Endothelial cell of umbilical vein (primary cell): Measurements from ENCODE around the gene LTK. TPM values are rescaled to one million over a fixed set of nuclear protein-coding genes. Genes with fewer than 3 reads are reported as not detected.

Source experiments
- BruUV-seq: library from RNA; stranded (reverse); fragments of 400-500 nt; replicated peaks from 2 replicates; lab custom pipeline; 2021; lab: Mats Ljungman, UMichigan
- CTCF ChIA-PET: fragments of 300-600, 350-600 bp; sonication (Branson Sonifier 250); formaldehyde crosslinking; loops from one replicate; lab custom pipeline; 2021; ENCODE audit warnings: antibody characterized with exemption, inconsistent platforms; lab: Charles Lee
- POLR2A ChIA-PET: fragments of 300-600, 350-600 bp; sonication (Branson Sonifier 250); formaldehyde crosslinking; loops from one replicate; lab custom pipeline; 2021; ENCODE audit warnings: antibody characterized with exemption, inconsistent platforms; lab: Charles Lee
- DNase-seq: peaks from one replicate; pipeline ENCODE4 v3.0.0-alpha.2; 2011; ENCODE audit warnings: low read depth, low spot score
- FAIRE-seq: peaks from 2 replicates; lab custom pipeline; 2011; peaks lifted over from hg19 to GRCh38; lab: Jason Lieb, UNC
- H2AFZ ChIP-seq: 2 replicates; pipeline ENCODE4 v1.6.0; 2012; ENCODE audit warnings: low read depth, low read length, control low read depth, inconsistent platforms
- H3K27ac ChIP-seq: 2 replicates; pipeline ENCODE4 v1.5.1; 2011; ENCODE audit warnings: low read depth, mild to moderate bottlenecking, control low read depth, low read length, moderate library complexity; ENCODE audit not compliant: insufficient read depth
- H3K27me3 ChIP-seq, 2 experiments: 2 replicates each; pipeline versions ENCODE4 v1.6.0 to v1.6.1; 2011; ENCODE audit warnings: low read length in 2 of 2, mixed read lengths in 1 of 2; ENCODE audit not compliant: control insufficient read depth in 2 of 2, insufficient read depth in 2 of 2
- H3K36me3 ChIP-seq, 2 experiments: 2 replicates in 1 of 2; 3 replicates in 1 of 2; pipeline ENCODE4 v1.5.1; 2011; ENCODE audit warnings: low read length in 2 of 2, mild to moderate bottlenecking in 1 of 2, moderate library complexity in 1 of 2; ENCODE audit not compliant: control insufficient read depth in 2 of 2, insufficient read depth in 2 of 2; ENCODE audit errors: extremely low read depth in 1 of 2
- H3K4me1 ChIP-seq: 3 replicates; pipeline ENCODE4 v1.5.1; 2011; ENCODE audit warnings: mild to moderate bottlenecking, low read length; ENCODE audit not compliant: control insufficient read depth, insufficient read depth; ENCODE audit errors: extremely low read depth
- H3K4me2 ChIP-seq: 2 replicates; pipeline ENCODE4 v1.6.1; 2011; ENCODE audit warnings: low read length, control low read depth, mixed read lengths; ENCODE audit not compliant: insufficient read depth
- H3K4me3 ChIP-seq, 3 experiments: fragments of 200-600 bp in 1 of 3; sonication (generic), shearing (Covaris generic) in 1 of 3; replicated peaks in 1 of 3; 2 replicates each; pipeline ENCODE4 v1.5.1; 2011 to 2016; ENCODE audit warnings: control low read depth in 3 of 3, low read length in 3 of 3, mild to moderate bottlenecking in 2 of 3, inconsistent platforms in 1 of 3, low read depth in 1 of 3, moderate library complexity in 1 of 3; ENCODE audit not compliant: insufficient read depth in 1 of 3
- H3K79me2 ChIP-seq: 2 replicates; pipeline ENCODE4 v1.6.0; 2012; ENCODE audit warnings: low read length, inconsistent platforms; ENCODE audit not compliant: control insufficient read depth, insufficient read depth
- H3K9ac ChIP-seq: replicated peaks from 2 replicates; pipeline ENCODE3; 2011; ENCODE audit warnings: low read length, control low read depth; ENCODE audit not compliant: insufficient read depth; ENCODE audit errors: extremely low read depth
- H3K9me1 ChIP-seq: replicated peaks from 3 replicates; pipeline ENCODE4 v1.6.0; 2011; ENCODE audit warnings: mild to moderate bottlenecking, low read length; ENCODE audit not compliant: control insufficient read depth, insufficient read depth; ENCODE audit errors: extremely low read depth
- H3K9me3 ChIP-seq: replicated peaks from 2 replicates; pipeline ENCODE4 v1.5.1; 2012; ENCODE audit warnings: low read length, inconsistent platforms; ENCODE audit not compliant: control insufficient read depth, insufficient read depth
- H4K20me1 ChIP-seq: replicated peaks from 2 replicates; pipeline ENCODE3; 2011; ENCODE audit warnings: mild to moderate bottlenecking, low read length; ENCODE audit not compliant: control insufficient read depth, insufficient read depth; ENCODE audit errors: extremely low read depth
- CTCF ChIP-seq, 2 donors: IDR thresholded peaks; 1 replicate in 1 of 2; 2 replicates in 1 of 2; pipeline ENCODE4 v1.5.1; 2011; ENCODE audit warnings: low read length in 2 of 2, mild to moderate bottlenecking in 2 of 2, moderate library complexity in 2 of 2, control low read depth in 1 of 2, inconsistent platforms in 1 of 2, low read depth in 1 of 2; ENCODE audit not compliant: insufficient read depth in 1 of 2; ENCODE audit errors: extremely low read depth in 1 of 2
- EZH2 ChIP-seq: IDR thresholded peaks from 2 replicates; pipeline ENCODE4 v1.6.1; 2012; ENCODE audit warnings: borderline replicate concordance, low read depth, mild to moderate bottlenecking, moderate library complexity, low read length, inconsistent platforms; ENCODE audit not compliant: severe bottlenecking
- JUN ChIP-seq: IDR thresholded peaks from 2 replicates; pipeline ENCODE4 v1.6.1; 2011; ENCODE audit warnings: borderline replicate concordance, low read depth; ENCODE audit not compliant: insufficient read length, insufficient read depth
- MAX ChIP-seq: IDR thresholded peaks from 2 replicates; pipeline ENCODE4 v1.6.1; 2011; ENCODE audit not compliant: insufficient read depth, insufficient read length
- MYC ChIP-seq: IDR thresholded peaks from one replicate; pipeline ENCODE4 v1.6.1; 2011; ENCODE audit warnings: mild to moderate bottlenecking, low read depth, low read length
- POLR2AphosphoS5 ChIP-seq: IDR thresholded peaks from 2 replicates; pipeline ENCODE4 v1.6.1; 2012; ENCODE audit warnings: low read depth, mild to moderate bottlenecking, control low read depth, low read length, moderate library complexity; ENCODE audit not compliant: insufficient read depth
- dilution Hi-C: fragments of 300-500 bp; cut with MboI; formaldehyde crosslinking; loops from one replicate; pipeline ENCODE4 v1.15.0; 2019; ENCODE audit warnings: low sequenced_read_pairs; ENCODE audit not compliant: extremely low pct_ligation_motif_present
- intact Hi-C: fragments of 100-400 bp; cut with micrococcal nuclease; formaldehyde crosslinking; loops from one replicate; pipeline ENCODE4 v1.10.0; 2022
- polyA plus RNA-seq, 4 experiments: library from polyadenylated mRNA; depleted of rRNA in 3 of 4; stranded (reverse) in 3 of 4; unstranded in 1 of 4; fragments of >200 nt; gene quantifications; 2 replicates each; pipeline versions ENCODE4 v1.2.1 to v1.2.3, GENCODE V29; 2011 to 2012; ENCODE audit warnings: missing spikeins in 1 of 4
- total RNA-seq: library from RNA; stranded (reverse); gene quantifications from 2 replicates; pipeline ENCODE4 v1.2.3, GENCODE V29; 2021

The LTK gene
- total and polyA plus RNA-seq, 2 donors (not counting 3 experiments of a cell fraction or from before 2014, with no cell fraction given), result 0.15 to 0.17 TPM

- Histone ChIP-seq H3K4me3 (peak overlapping the region in 1 of 3 experiments; percentile 35), H4K20me1 (no peaks in the 10 kb centered on the region), H3K4me1 (peaks cover 22% of the 10 kb centered on the region), H3K36me3 (no peaks in the 10 kb centered on the region), H3K9me1 (no peaks in the 10 kb centered on the region), H2AFZ (peak overlapping the region; percentile 70), H3K27me3 (no peaks in the 10 kb centered on the region), H3K9me3 (no peaks in the 10 kb centered on the region), H3K4me2 (peak overlapping the region; percentile 61), H3K27ac (no peak overlapping the region), H3K79me2 (no peaks in the 10 kb centered on the region), H3K9ac (no peak overlapping the region)
- FAIRE-seq (peak; percentile 89), DNase-seq (peak; percentile 82)
- TF ChIP-seq MAX (no peak), JUN (no peak), CTCF (IDR thresholded peaks at IDR 0.05; ENCODE audit: extremely low read depth in 1 of 2, insufficient read depth in 1 of 2, low read depth in 1 of 2, low read length in 2 of 2) (peak; percentile 90 to 91), POLR2AphosphoS5 (no peak), MYC (no peak), EZH2 (no peak)
- ChIA-PET CTCF (interaction anchor here (0.7 to 2.8 kb wide), 24 partner anchors 9 to 347 kb away, joined by 3 to 29 read pairs (median 4); partner anchors contain the start of genes MAPKBP1 and RPAP1), POLR2A (interaction anchor here (0.6 kb wide), 1 partner anchor 18 kb away, joined by 8 read pairs; no protein-coding TSS in a partner anchor)
- intact Hi-C loops, result loop anchor here (1.0 to 5.0 kb wide), 6 partner anchors 14 to 253 kb away; partner anchors contain the start of genes MAPKBP1, MGA and RPAP1
- no TSS peak for BruUV-seq
- dilution Hi-C loops, result no loop called here
These were observed 44.2 kb upstream of the LTK start for GRCh38 chr15:41557673-41558399.
